HAP-1 (cell line): Measurements from ENCODE around the gene SEMA3B.
A peak's percentile ranks its signal among the peaks of the same experiment; 100 is the strongest.

Source experiments
- DNase-seq, 2 experiments: peaks; one replicate each; pipeline ENCODE4 v3.0.0-alpha.2; 2016 to 2020; ENCODE audit warnings: low spot score in 2 of 2
- H3K27me3 ChIP-seq: fragments of 250-450 bp; sonication (Bioruptor Pico); 2 replicates; pipeline ENCODE4 v1.5.1; 2020; ENCODE audit warnings: low read depth, mild to moderate bottlenecking, moderate library complexity
- H3K36me3 ChIP-seq: fragments of 250-450 bp; sonication (Bioruptor Pico); replicated peaks from 2 replicates; pipeline ENCODE4 v1.5.1; 2020; ENCODE audit warnings: mild to moderate bottlenecking
- H3K4me1 ChIP-seq: fragments of 250-450 bp; sonication (Bioruptor Pico); 2 replicates; pipeline ENCODE4 v1.5.1; 2020; ENCODE audit warnings: mild to moderate bottlenecking
- H3K4me3 ChIP-seq: fragments of 250-450 bp; sonication (Bioruptor Pico); 2 replicates; pipeline ENCODE4 v1.5.1; 2020; ENCODE audit warnings: mild to moderate bottlenecking, moderate library complexity
- H3K9me3 ChIP-seq: fragments of 250-450 bp; sonication (Bioruptor Pico); 2 replicates; pipeline ENCODE4 v1.5.1; 2020; ENCODE audit warnings: mild to moderate bottlenecking, moderate library complexity
- in situ Hi-C: fragments of 300-500 bp; cut with MboI; formaldehyde crosslinking; loops from 3 replicates; pipeline ENCODE4 v1.14.3; 2020; ENCODE audit warnings: low sequenced_read_pairs, inconsistent platforms, mixed read lengths

Gene SEMA3B

GRCh38 chr3:50319181-50319893 lies 50.4 kb downstream of the SEMA3B start:
- Histone ChIP-seq H3K27me3 (no peaks in the 10 kb centered on the region), H3K4me3 (no peak overlapping the region), H3K9me3 (no peaks in the 10 kb centered on the region), H3K36me3 (peaks cover 38% of the 10 kb centered on the region), H3K4me1 (peaks cover 10% of the 10 kb centered on the region)
- DNase-seq: no peak
- in situ Hi-C loops: no loop called here

GRCh38 chr3:50319894-50320625 lies 51.1 kb downstream of the SEMA3B start:
- H3K9me3 ChIP-seq: no peaks in the 10 kb centered on the region
- peak overlapping the region; percentile 63 for H3K4me3 ChIP-seq
- in situ Hi-C loops: no loop called here
- H3K27me3 ChIP-seq: no peaks in the 10 kb centered on the region
- H3K4me1 ChIP-seq: peaks cover 10% of the 10 kb centered on the region
- DNase-seq: no peak
- H3K36me3 ChIP-seq: peaks cover 42% of the 10 kb centered on the region

GRCh38 chr3:50320853-50321335 lies 51.9 kb downstream of the SEMA3B start:
- Histone ChIP-seq H3K36me3 (peaks cover 42% of the 10 kb centered on the region), H3K4me3 (peak overlapping the region; percentile 63), H3K4me1 (peaks cover 10% of the 10 kb centered on the region), H3K27me3 (no peaks in the 10 kb centered on the region), H3K9me3 (no peaks in the 10 kb centered on the region)
- peak; percentile 63 to 89 for DNase-seq
- in situ Hi-C loops: no loop called here

GRCh38 chr3:50321336-50322114 lies 52.6 kb downstream of the SEMA3B start:
- DNase-seq: peak; percentile 80 to 93
- no peaks in the 10 kb centered on the region for H3K27me3 ChIP-seq
- H3K4me1 ChIP-seq: peaks cover 10% of the 10 kb centered on the region
- in situ Hi-C loops: no loop called here
- H3K36me3 ChIP-seq: peaks cover 42% of the 10 kb centered on the region
- H3K9me3 ChIP-seq: no peaks in the 10 kb centered on the region
- H3K4me3 ChIP-seq: peak overlapping the region; percentile 63

GRCh38 chr3:50322115-50322385 lies 53.1 kb downstream of the SEMA3B start:
- H3K36me3 ChIP-seq: peaks cover 41% of the 10 kb centered on the region
- in situ Hi-C loops: no loop called here
- DNase-seq: no peak
- peak overlapping the region; percentile 63 for H3K4me3 ChIP-seq
- H3K4me1 ChIP-seq: peaks cover 13% of the 10 kb centered on the region
- no peaks in the 10 kb centered on the region for H3K9me3 ChIP-seq
- no peaks in the 10 kb centered on the region for H3K27me3 ChIP-seq

- no peak for DNase-seq
- H3K36me3 ChIP-seq: peaks cover 36% of the 10 kb centered on the region
- H3K4me3 ChIP-seq: peak within 1 kb of the TSS; percentile 63
- in situ Hi-C loops: no loop called here
- H3K4me1 ChIP-seq: peaks cover 16% of the 10 kb centered on the region
- H3K9me3 ChIP-seq: no peaks in the 10 kb centered on the region
- no peaks in the 10 kb centered on the region for H3K27me3 ChIP-seq
Measured at GRCh38 chr3:50322386-50323091, 53.6 kb downstream of the SEMA3B start, which contains the start of gene HYAL2. Gene HYAL2, minus strand, starts transcription at chr3:50322745. Its CDS starts 2,256 bp downstream, at chr3:50320489.

- in situ Hi-C loops: no loop called here
- no peak for DNase-seq
- H3K9me3 ChIP-seq: no peaks in the 10 kb centered on the region
- H3K4me1 ChIP-seq: peaks cover 16% of the 10 kb centered on the region
- peaks cover 32% of the 10 kb centered on the region for H3K36me3 ChIP-seq
- no peaks in the 10 kb centered on the region for H3K27me3 ChIP-seq
- no peak overlapping the region for H3K4me3 ChIP-seq
Measured at GRCh38 chr3:50323092-50323600, 54.2 kb downstream of the SEMA3B start.

- no peak for DNase-seq
- in situ Hi-C loops: no loop called here
- Histone ChIP-seq H3K9me3 (no peaks in the 10 kb centered on the region), H3K4me3 (no peak overlapping the region), H3K36me3 (peaks cover 26% of the 10 kb centered on the region), H3K4me1 (peaks cover 16% of the 10 kb centered on the region), H3K27me3 (no peaks in the 10 kb centered on the region)
Measured at GRCh38 chr3:50323614-50324199, 54.8 kb downstream of the SEMA3B start.

GRCh38 chr3:50324351-50325112 lies 55.6 kb downstream of the SEMA3B start:
- in situ Hi-C loops: loop anchor here (5.0 kb wide), 1 partner anchor 32 kb away; the partner anchor contains the start of gene IFRD2
- peak; percentile 49 to 87 for DNase-seq
- H3K36me3 ChIP-seq: peaks cover 21% of the 10 kb centered on the region
- peaks cover 16% of the 10 kb centered on the region for H3K4me1 ChIP-seq
- H3K9me3 ChIP-seq: no peaks in the 10 kb centered on the region
- H3K27me3 ChIP-seq: no peaks in the 10 kb centered on the region
- no peak overlapping the region for H3K4me3 ChIP-seq

GRCh38 chr3:50325113-50325480 lies 56.1 kb downstream of the SEMA3B start:
- Histone ChIP-seq H3K36me3 (peaks cover 23% of the 10 kb centered on the region), H3K4me1 (peaks cover 15% of the 10 kb centered on the region), H3K4me3 (no peak overlapping the region), H3K27me3 (no peaks in the 10 kb centered on the region), H3K9me3 (no peaks in the 10 kb centered on the region)
- in situ Hi-C loops: loop anchor here (5.0 kb wide), 1 partner anchor 33 kb away; the partner anchor contains the start of gene IFRD2
- DNase-seq: no peak

GRCh38 chr3:50325497-50326181 lies 56.7 kb downstream of the SEMA3B start:
- Histone ChIP-seq H3K9me3 (no peaks in the 10 kb centered on the region), H3K27me3 (no peaks in the 10 kb centered on the region), H3K36me3 (peaks cover 24% of the 10 kb centered on the region), H3K4me3 (no peak overlapping the region), H3K4me1 (peaks cover 11% of the 10 kb centered on the region)
- in situ Hi-C loops: loop anchor here (5.0 kb wide), 1 partner anchor 33 kb away; the partner anchor contains the start of gene IFRD2
- DNase-seq: no peak

GRCh38 chr3:50326182-50326541 lies 57.2 kb downstream of the SEMA3B start:
- in situ Hi-C loops: loop anchor here (5.0 kb wide), 1 partner anchor 34 kb away; the partner anchor contains the start of gene IFRD2
- Histone ChIP-seq H3K4me1 (peaks cover 11% of the 10 kb centered on the region), H3K36me3 (peaks cover 28% of the 10 kb centered on the region), H3K9me3 (no peaks in the 10 kb centered on the region), H3K27me3 (no peaks in the 10 kb centered on the region), H3K4me3 (no peak overlapping the region)
- DNase-seq: no peak
